HepG2 (cell line): ENCODE data around the gene IQGAP2.

Source experiments
- CBX5 ChIP-seq: sonication (generic); formaldehyde crosslinking; IDR thresholded peaks from 2 replicates; pipeline ENCODE4 v1.4.0; 2020; ENCODE audit warnings: missing genetic modification reagents, borderline replicate concordance
- CEBPB ChIP-seq: IDR thresholded peaks from 2 replicates; pipeline ENCODE4 v1.6.1; 2011; ENCODE audit warnings: low read depth, low read length, improper control_type of control experiment, borderline replicate concordance
- DR1 ChIP-seq: sonication (generic); formaldehyde crosslinking; IDR thresholded peaks from 2 replicates; pipeline ENCODE4 v1.8.0; 2021; ENCODE audit warnings: mild to moderate bottlenecking, missing genetic modification reagents, inconsistent platforms
- EHMT2 ChIP-seq: fragments of 200-600 bp; sonication (generic); IDR thresholded peaks from 2 replicates; pipeline ENCODE4 v1.7.0; 2017; ENCODE audit warnings: antibody characterized with exemption, low read depth, low read length, borderline replicate concordance
- JUN ChIP-seq: sonication (generic); formaldehyde crosslinking; IDR thresholded peaks from 2 replicates; pipeline ENCODE4 v1.4.0; 2020; ENCODE audit warnings: mild to moderate bottlenecking, missing genetic modification reagents
- MYC ChIP-seq: sonication (generic); formaldehyde crosslinking; IDR thresholded peaks from 2 replicates; pipeline ENCODE4 v1.9.0; 2021; ENCODE audit warnings: missing genetic modification reagents, borderline replicate concordance
- NFIC ChIP-seq: IDR thresholded peaks from 2 replicates; pipeline ENCODE4 v1.6.1; 2012; ENCODE audit warnings: mild to moderate bottlenecking, low read length, inconsistent platforms
- REST ChIP-seq, 2 experiments: IDR thresholded peaks; 2 replicates each; pipeline ENCODE4 v1.6.1; 2011 to 2012; ENCODE audit warnings: low read length in 2 of 2, borderline replicate concordance in 1 of 2, low read depth in 1 of 2, mild to moderate bottlenecking in 1 of 2, moderate library complexity in 1 of 2
- RFXAP ChIP-seq: sonication (generic); formaldehyde crosslinking; IDR thresholded peaks from 2 replicates; pipeline ENCODE4 v1.4.0; 2020; ENCODE audit warnings: missing genetic modification reagents, borderline replicate concordance
- YY1 ChIP-seq: IDR thresholded peaks from 2 replicates; pipeline ENCODE4 v1.6.1; 2011; ENCODE audit warnings: low read length, low read depth, moderate library complexity, mild to moderate bottlenecking; ENCODE audit not compliant: insufficient read depth, insufficient replicate concordance
- ZNF468 ChIP-seq: sonication (generic); formaldehyde crosslinking; IDR thresholded peaks from 2 replicates; pipeline ENCODE4 v1.8.0; 2022; ENCODE audit warnings: mild to moderate bottlenecking, moderate library complexity, missing genetic modification reagents
- TF ChIP-seq, protein P1 (sequence below): sonication (generic); formaldehyde crosslinking; IDR thresholded peaks from 2 replicates; pipeline ENCODE4 v1.9.0; 2022; ENCODE audit warnings: low read depth, missing genetic modification reagents

DNA sequence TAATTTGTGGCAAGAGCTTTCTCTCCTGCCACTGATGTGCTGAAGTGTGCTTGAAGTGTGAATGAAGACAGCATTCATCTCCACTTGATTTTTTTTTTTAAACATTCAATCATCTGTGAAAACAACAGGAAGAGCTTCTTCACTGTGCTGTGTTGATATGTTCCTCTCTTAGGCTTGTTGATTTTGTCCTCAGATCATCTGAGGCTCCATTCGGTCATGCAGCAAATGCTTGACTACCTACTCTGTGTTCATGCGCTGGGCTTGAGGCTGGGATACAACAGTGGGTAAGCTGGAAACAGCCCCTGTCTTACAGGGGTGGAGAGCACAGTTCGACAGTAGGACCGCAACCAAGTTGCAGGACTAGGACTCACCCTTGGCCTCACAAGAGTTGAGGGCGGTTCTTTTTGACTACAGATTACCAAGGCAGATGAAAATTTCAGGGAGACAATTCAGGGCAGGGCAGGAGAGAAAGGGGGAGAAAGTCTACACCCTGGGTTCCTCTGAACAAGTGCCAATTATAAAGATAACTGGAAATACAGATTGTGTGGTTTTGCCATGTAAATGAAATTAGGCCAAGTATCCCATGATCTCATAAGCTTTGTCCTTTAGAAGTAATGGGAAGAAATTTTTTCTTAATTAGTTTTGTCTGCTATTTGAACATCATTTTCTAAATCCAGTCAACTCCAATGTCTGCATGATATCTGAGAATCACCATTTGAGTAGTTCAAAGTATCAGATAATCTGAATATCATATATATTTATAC lies 281.9 kb downstream of the IQGAP2 start:
- TF ChIP-seq CEBPB (no peak), NFIC (no peak), MYC (no peak), EHMT2 (no peak), DR1 (CRISPR knock-in tag) (no peak), CBX5 (CRISPR knock-in tag) (no peak), JUN (CRISPR knock-in tag) (no peak), REST (IDR thresholded peaks at IDR 0.05; ENCODE audit: borderline replicate concordance in 1 of 2, low read depth in 1 of 2, low read length in 2 of 2) (no peak), ZNF468 (CRISPR knock-in tag) (no peak), YY1 (no peak), RFXAP (CRISPR knock-in tag) (no peak)
- TF ChIP-seq, protein P1, sequence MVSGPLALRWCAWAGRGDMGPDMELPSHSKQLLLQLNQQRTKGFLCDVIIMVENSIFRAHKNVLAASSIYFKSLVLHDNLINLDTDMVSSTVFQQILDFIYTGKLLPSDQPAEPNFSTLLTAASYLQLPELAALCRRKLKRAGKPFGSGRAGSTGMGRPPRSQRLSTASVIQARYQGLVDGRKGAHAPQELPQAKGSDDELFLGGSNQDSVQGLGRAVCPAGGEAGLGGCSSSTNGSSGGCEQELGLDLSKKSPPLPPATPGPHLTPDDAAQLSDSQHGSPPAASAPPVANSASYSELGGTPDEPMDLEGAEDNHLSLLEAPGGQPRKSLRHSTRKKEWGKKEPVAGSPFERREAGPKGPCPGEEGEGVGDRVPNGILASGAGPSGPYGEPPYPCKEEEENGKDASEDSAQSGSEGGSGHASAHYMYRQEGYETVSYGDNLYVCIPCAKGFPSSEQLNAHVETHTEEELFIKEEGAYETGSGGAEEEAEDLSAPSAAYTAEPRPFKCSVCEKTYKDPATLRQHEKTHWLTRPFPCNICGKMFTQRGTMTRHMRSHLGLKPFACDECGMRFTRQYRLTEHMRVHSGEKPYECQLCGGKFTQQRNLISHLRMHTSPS (CRISPR knock-in tag), result no peak
